H4 (cell line): ENCODE results near the gene HIRA. TPM values are rescaled to one million over a fixed set of nuclear protein-coding genes. Genes with fewer than 3 reads are reported as not detected.

Experiments used
- total RNA-seq: library from RNA; depleted of rRNA; stranded (reverse); fragments of >200 nt; shearing (Covaris generic); gene quantifications from 2 replicates; pipeline ENCODE4 v1.2.3, GENCODE V29; 2014; rRNA removed

The HIRA gene
- total RNA-seq, 1 experiment from 2014 or later, result 10.0 TPM

Other genes with a start within 250 kb of the HIRA start
- 5.3 and 5.8 TPM in 2 replicates for gene CLTCL1, start 140.0 kb downstream of the HIRA start, total RNA-seq
- gene MRPL40, start 812 bp upstream of the HIRA start, total RNA-seq, result 60.4 and 79.3 TPM in 2 replicates
- 19.6 and 23.2 TPM in 2 replicates for gene C22orf39, start 16.0 kb upstream of the HIRA start, total RNA-seq
- 55.6 and 71.1 TPM in 2 replicates for gene UFD1, start 47.5 kb upstream of the HIRA start, total RNA-seq
- 49.1 and 58.0 TPM in 2 replicates for gene CDC45, start 48.2 kb upstream of the HIRA start, total RNA-seq
- gene CLDN5, start 92.7 kb upstream of the HIRA start, total RNA-seq, result not detected in 2 replicates